CD4-positive, alpha-beta T cell (primary cell): Measurements from ENCODE around the gene MSANTD2. TPM values are rescaled to one million over a fixed set of nuclear protein-coding genes. Genes with fewer than 3 reads are reported as not detected.

Source experiments
- ATAC-seq: fragments of 200-7000 bp; cut with Tn5 transposase; one replicate; pipeline ENCODE4 v1.10.0; 2022; ENCODE audit warnings: mild to moderate bottlenecking; ENCODE audit not compliant: poor library complexity
- CTCF ChIA-PET: fragments of 350-600 bp; sonication (Branson Sonifier 250); formaldehyde crosslinking; loops from one replicate; lab custom pipeline; 2021; ENCODE audit warnings: antibody characterized with exemption, inconsistent platforms; lab: Charles Lee
- POLR2A ChIA-PET: fragments of 350-600 bp; sonication (Branson Sonifier 250); formaldehyde crosslinking; loops from one replicate; lab custom pipeline; 2021; ENCODE audit warnings: antibody characterized with exemption, inconsistent platforms; lab: Charles Lee
- DNase-seq, 14 experiments: peaks; one replicate each; pipeline ENCODE4 v3.0.0-alpha.2; 2013 to 2020; ENCODE audit warnings: mixed read lengths in 2 of 14
- H3K27ac ChIP-seq, 2 donors: one replicate each; pipeline versions ENCODE4 v1.5.1 to v1.7.0; 2013; ENCODE audit warnings: low read length in 2 of 2, low read depth in 1 of 2, mild to moderate bottlenecking in 1 of 2
- H3K27me3 ChIP-seq, 2 experiments: 1 replicate in 1 of 2; 2 replicates in 1 of 2; pipeline versions ENCODE4 v1.6.1 to v1.7.0; 2013; ENCODE audit warnings: low read length in 2 of 2, control low read depth in 1 of 2, mild to moderate bottlenecking in 1 of 2, moderate library complexity in 1 of 2; ENCODE audit not compliant: insufficient read depth in 2 of 2, control insufficient read depth in 1 of 2
- H3K36me3 ChIP-seq: one replicate; pipeline ENCODE4 v1.6.1; 2013; ENCODE audit warnings: low read length, control low read depth; ENCODE audit not compliant: insufficient read depth
- H3K4me1 ChIP-seq: one replicate; pipeline ENCODE4 v1.6.1; 2013; ENCODE audit warnings: low read length, control low read depth; ENCODE audit not compliant: insufficient read depth
- H3K4me3 ChIP-seq: one replicate; pipeline ENCODE4 v1.5.1; 2013; ENCODE audit warnings: mild to moderate bottlenecking, low read length, moderate library complexity
- H3K9me3 ChIP-seq, 2 experiments: 1 replicate in 1 of 2; 2 replicates in 1 of 2; pipeline versions ENCODE4 v1.6.1 to v1.7.0; 2013; ENCODE audit warnings: low read length in 2 of 2, mild to moderate bottlenecking in 2 of 2, control low read depth in 1 of 2, moderate library complexity in 1 of 2; ENCODE audit not compliant: control insufficient read depth in 1 of 2, insufficient read depth in 1 of 2
- H3K27ac Mint-ChIP-seq: one replicate; pipeline ENCODE4 v1.8.0; 2020; ENCODE audit warnings: mixed read lengths
- H3K27me3 Mint-ChIP-seq: one replicate; pipeline ENCODE4 v1.8.0; 2021; ENCODE audit warnings: mixed read lengths
- H3K36me3 Mint-ChIP-seq: one replicate; pipeline ENCODE4 v1.8.0; 2021; ENCODE audit warnings: low read depth, mixed read lengths
- H3K4me1 Mint-ChIP-seq: one replicate; pipeline ENCODE4 v1.8.0; 2021; ENCODE audit warnings: low read depth, mixed read lengths
- H3K4me3 Mint-ChIP-seq: one replicate; pipeline ENCODE4 v1.8.0; 2020; ENCODE audit warnings: mild to moderate bottlenecking, mixed read lengths
- H3K9me3 Mint-ChIP-seq: one replicate; pipeline ENCODE4 v1.8.0; 2020; ENCODE audit warnings: mixed read lengths
- intact Hi-C, 2 experiments: fragments of 100-400 bp; cut with DNase I in 1 of 2; cut with micrococcal nuclease in 1 of 2; formaldehyde crosslinking; loops; one replicate each; pipeline versions ENCODE4 v1.15.1 to v1.9.0; 2023 to 2025; cut with DNase I, micrococcal nuclease
- total RNA-seq, 174 experiments: library from RNA in 2 of 174; stranded (reverse) in 2 of 174; gene quantifications; one replicate each; pipeline ENCODE4 v1.2.3 and lab custom pipeline; 2021 to 2026
- TF ChIP-seq, protein P1 (sequence below): fragments of 200-600 bp; IDR thresholded peaks from one replicate; pipeline ENCODE4 v1.8.0; 2022; ENCODE audit warnings: antibody characterized with exemption, mild to moderate bottlenecking

Gene MSANTD2
- total RNA-seq, 2 experiments from 2014 or later, result 4.2 to 5.1 TPM

DNA sequence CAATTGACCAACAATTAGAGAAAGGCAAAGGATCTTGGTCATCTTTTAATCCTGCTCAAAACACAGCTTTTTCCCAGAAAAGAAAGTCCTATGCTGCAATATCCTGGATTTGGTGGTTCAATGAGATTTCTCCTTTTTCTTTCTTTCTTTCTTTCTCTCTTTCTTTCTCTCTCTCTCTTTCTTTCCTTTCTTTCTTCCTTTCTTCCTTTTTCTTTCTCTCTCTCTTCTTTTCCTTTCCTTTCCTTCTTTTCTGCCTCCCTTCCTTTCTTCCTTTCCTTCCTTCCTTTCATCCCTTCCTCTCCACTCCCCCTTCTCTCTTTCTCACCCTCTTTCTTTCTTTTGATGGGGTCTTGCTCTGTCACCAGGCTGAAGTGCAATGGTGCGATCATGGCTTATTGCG lies 31.7 kb upstream of the MSANTD2 start:
- Mint-ChIP-seq H3K4me3 (no peak overlapping the region), H3K9me3 (no peaks in the 10 kb centered on the region), H3K4me1 (peaks cover 7% of the 10 kb centered on the region), H3K27me3 (peaks cover 45% of the 10 kb centered on the region), H3K27ac (no peak overlapping the region), H3K36me3 (no peaks in the 10 kb centered on the region)
- Histone ChIP-seq H3K4me3 (no peak overlapping the region), H3K36me3 (no peaks in the 10 kb centered on the region), H3K27me3 (peaks cover 10 to 13% of the 10 kb centered on the region in 2 experiments), H3K4me1 (peaks cover 5% of the 10 kb centered on the region), H3K27ac (no peak overlapping the region), H3K9me3 (no peaks in the 10 kb centered on the region)
- DNase-seq (no peak), ATAC-seq (no peak)
- CTCF ChIA-PET, result no interaction called here
- TF ChIP-seq, protein P1, sequence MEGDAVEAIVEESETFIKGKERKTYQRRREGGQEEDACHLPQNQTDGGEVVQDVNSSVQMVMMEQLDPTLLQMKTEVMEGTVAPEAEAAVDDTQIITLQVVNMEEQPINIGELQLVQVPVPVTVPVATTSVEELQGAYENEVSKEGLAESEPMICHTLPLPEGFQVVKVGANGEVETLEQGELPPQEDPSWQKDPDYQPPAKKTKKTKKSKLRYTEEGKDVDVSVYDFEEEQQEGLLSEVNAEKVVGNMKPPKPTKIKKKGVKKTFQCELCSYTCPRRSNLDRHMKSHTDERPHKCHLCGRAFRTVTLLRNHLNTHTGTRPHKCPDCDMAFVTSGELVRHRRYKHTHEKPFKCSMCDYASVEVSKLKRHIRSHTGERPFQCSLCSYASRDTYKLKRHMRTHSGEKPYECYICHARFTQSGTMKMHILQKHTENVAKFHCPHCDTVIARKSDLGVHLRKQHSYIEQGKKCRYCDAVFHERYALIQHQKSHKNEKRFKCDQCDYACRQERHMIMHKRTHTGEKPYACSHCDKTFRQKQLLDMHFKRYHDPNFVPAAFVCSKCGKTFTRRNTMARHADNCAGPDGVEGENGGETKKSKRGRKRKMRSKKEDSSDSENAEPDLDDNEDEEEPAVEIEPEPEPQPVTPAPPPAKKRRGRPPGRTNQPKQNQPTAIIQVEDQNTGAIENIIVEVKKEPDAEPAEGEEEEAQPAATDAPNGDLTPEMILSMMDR, result no peak
- intact Hi-C loops, result loop anchor here in 1 of 2 experiments (10.0 kb wide), 1 partner anchor 417 kb away; no protein-coding TSS in a partner anchor
- POLR2A ChIA-PET, result no interaction called here

DNA sequence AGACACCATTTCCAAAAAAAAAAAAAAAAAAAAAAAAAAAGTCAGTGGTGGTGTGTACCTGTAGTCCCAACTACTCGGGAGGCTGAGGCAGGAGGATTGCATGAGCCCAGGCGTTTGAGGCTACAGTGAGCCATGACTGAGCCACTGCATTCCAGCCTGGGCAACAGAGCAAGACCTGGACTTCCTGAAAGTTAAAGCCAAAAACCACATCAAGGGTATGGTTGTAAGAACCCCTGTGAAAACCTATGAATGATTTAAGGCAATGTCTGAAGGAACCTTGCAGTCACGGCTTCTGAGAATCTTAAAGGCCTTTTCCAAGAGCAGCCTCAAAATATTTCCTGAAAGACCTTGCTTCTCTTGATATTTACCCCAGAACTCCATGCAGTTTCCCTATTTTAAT lies 30.5 kb upstream of the MSANTD2 start:
- no peaks in the 10 kb centered on the region for H3K36me3 ChIP-seq
- Mint-ChIP-seq H3K4me1 (no peaks in the 10 kb centered on the region), H3K9me3 (no peaks in the 10 kb centered on the region), H3K4me3 (no peak overlapping the region), H3K27me3 (peaks cover 42% of the 10 kb centered on the region), H3K27ac (no peak overlapping the region), H3K36me3 (no peaks in the 10 kb centered on the region)
- H3K4me1 ChIP-seq, result no peaks in the 10 kb centered on the region
- DNase-seq (no peak), ATAC-seq (no peak)
- intact Hi-C loops, result loop anchor here in 1 of 2 experiments (10.0 kb wide), 1 partner anchor 416 kb away; no protein-coding TSS in a partner anchor
- peaks cover 10 to 17% of the 10 kb centered on the region in 2 experiments for H3K27me3 ChIP-seq
- H3K27ac ChIP-seq, result no peak overlapping the region
- TF ChIP-seq, protein P1, result no peak
- no peak overlapping the region for H3K4me3 ChIP-seq
- H3K9me3 ChIP-seq, result no peaks in the 10 kb centered on the region
- ChIA-PET POLR2A (no interaction called here), CTCF (no interaction called here)

DNA sequence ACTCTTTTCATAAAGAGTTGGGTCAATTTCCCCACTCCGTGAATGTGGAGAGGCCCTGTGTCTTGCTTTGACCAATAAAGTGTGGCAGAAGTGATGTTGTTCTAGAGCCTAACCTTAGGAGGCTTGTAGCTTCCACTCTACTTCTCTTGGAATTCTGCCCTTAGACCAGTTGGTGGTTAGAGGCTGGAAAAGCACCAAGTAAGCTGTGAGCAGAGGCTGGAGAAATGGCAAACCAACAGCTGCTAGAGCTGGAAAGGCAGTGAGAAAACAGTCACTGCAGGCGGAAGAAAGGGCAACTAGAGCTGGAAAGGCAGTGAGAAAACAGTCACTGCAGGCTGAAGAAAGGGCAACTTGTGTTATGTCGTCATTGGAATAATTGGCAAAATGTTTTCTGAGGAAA lies 29.8 kb upstream of the MSANTD2 start:
- CTCF ChIA-PET, result no interaction called here
- no peak for ATAC-seq
- H3K9me3 Mint-ChIP-seq, result no peaks in the 10 kb centered on the region
- H3K4me1 Mint-ChIP-seq, result no peaks in the 10 kb centered on the region
- Histone ChIP-seq H3K27ac (no peak overlapping the region), H3K27me3 (peaks cover 6 to 17% of the 10 kb centered on the region in 2 experiments), H3K4me1 (no peaks in the 10 kb centered on the region), H3K9me3 (no peaks in the 10 kb centered on the region), H3K36me3 (no peaks in the 10 kb centered on the region), H3K4me3 (no peak overlapping the region)
- no peak overlapping the region for H3K27ac Mint-ChIP-seq
- intact Hi-C loops, result loop anchor here in 1 of 2 experiments (10.0 kb wide), 1 partner anchor 415 kb away; no protein-coding TSS in a partner anchor
- H3K36me3 Mint-ChIP-seq, result no peaks in the 10 kb centered on the region
- POLR2A ChIA-PET, result no interaction called here
- DNase-seq, result no peak
- H3K4me3 Mint-ChIP-seq, result no peak overlapping the region
- TF ChIP-seq, protein P1, result no peak
- peaks cover 37% of the 10 kb centered on the region for H3K27me3 Mint-ChIP-seq
